Psoas muscle (tissue), 8 donors: Measurements from ENCODE around the gene F7. TPM values are rescaled to one million over a fixed set of nuclear protein-coding genes. Genes with fewer than 3 reads are reported as not detected.

Experiments
- ATAC-seq, 4 donors: fragments of 200-7000 bp; cut with Tn5 transposase; one replicate each; pipeline ENCODE4 v1.9.1; 2020; ENCODE audit warnings: moderate library complexity in 3 of 4, mild to moderate bottlenecking in 2 of 4
- DNase-seq, 2 donors: peaks; one replicate each; pipeline ENCODE4 v3.0.0-alpha.2; 2020
- H3K27ac ChIP-seq: fragments of 200-600 bp; one replicate; pipeline ENCODE4 v1.8.0; 2022
- H3K27me3 ChIP-seq, 3 donors: fragments of 200-600 bp in 1 of 3; one replicate each; pipeline versions ENCODE4 v1.6.1 to v1.8.0; 2013 to 2022; ENCODE audit warnings: low read length in 2 of 3, mild to moderate bottlenecking in 2 of 3, moderate library complexity in 1 of 3; ENCODE audit not compliant: insufficient read depth in 3 of 3
- H3K36me3 ChIP-seq, 2 donors: fragments of 200-600 bp in 1 of 2; one replicate each; pipeline versions ENCODE4 v1.6.1 to v1.8.0; 2013 to 2022; ENCODE audit warnings: low read depth in 1 of 2, mild to moderate bottlenecking in 1 of 2, moderate library complexity in 1 of 2; ENCODE audit not compliant: insufficient read depth in 1 of 2
- H3K4me1 ChIP-seq: fragments of 200-600 bp; one replicate; pipeline ENCODE4 v1.8.0; 2022
- H3K4me3 ChIP-seq: fragments of 200-600 bp; one replicate; pipeline ENCODE4 v1.8.0; 2022; ENCODE audit warnings: mild to moderate bottlenecking
- H3K9me3 ChIP-seq: fragments of 200-600 bp; one replicate; pipeline ENCODE4 v1.8.0; 2022
- WGBS, 3 donors: extraction: QIAGEN DNeasy Blood & Tissue Kit; methylation state at CpG; one replicate each; pipeline versions ENCODE4 v1.1.6 to v1.1.7; 2013; 5-methylcytosine and 5-hydroxymethylcytosine counted together
- intact Hi-C, 2 donors: fragments of 100-400 bp; cut with DNase I; formaldehyde crosslinking; loops; one replicate each; pipeline versions ENCODE4 v1.11.0 to v1.14.2; 2022
- polyA plus RNA-seq, 3 donors: library from polyadenylated mRNA; stranded (reverse); fragments of 200-250 nt; gene quantifications; one replicate each; pipeline ENCODE4 v1.2.3, GENCODE V29; 2013
- total RNA-seq, 4 donors: library from RNA; stranded (reverse); fragmentation: NEBNext Ultra II Directional in 2 of 4; extraction: Animal tissue kit (Norgen Biotek cat#: 25700) in 2 of 4; gene quantifications; one replicate each; pipeline versions ENCODE4 v1.2.1 to v1.2.4, GENCODE V29; 2021 to 2023
- TF ChIP-seq, protein P1 (sequence below): fragments of 200-600 bp; IDR thresholded peaks from one replicate; pipeline ENCODE4 v1.8.0; 2022; ENCODE audit warnings: antibody characterized with exemption
- donor health status: healthy with polysubstance abuse.
- donor health status: DM: no; HTN: no; CAD: no; lungs with moderate emphysema.
- donor health status: Bipolar disorder and iron deficiency.
- donor health status: healthy.
- donor health status: DM: yes; HTN: yes; CAD: no.
- donor health status: DM: no; HTN: no; CAD: no.
- donor health status: DM: no; HTN: no; CAD: no.
- donor health status: DM: yes; HTN: yes; CAD: no.

Gene F7
- total and polyA plus RNA-seq, 7 donors, result 0.08 to 0.20 (median 0.10) TPM; not detected in 4

GRCh38 chr13:113074401-113074800 lies 31.2 kb upstream of the F7 start:
- no peak for ATAC-seq
- DNase-seq, result peak; percentile 9 to 32
- peaks cover 0 to 13% (median 5%) of the 10 kb centered on the region in 3 donors for H3K27me3 ChIP-seq
- no peak overlapping the region for H3K4me3 ChIP-seq
- WGBS, 3 donors, result 88 to 91% (median 90%) methylated on average over 17 to 18 of the region's 18 CpGs
- H3K9me3 ChIP-seq, result no peaks in the 10 kb centered on the region
- H3K27ac ChIP-seq, result no peak overlapping the region
- intact Hi-C loops, result no loop called here
- TF ChIP-seq, protein P1, sequence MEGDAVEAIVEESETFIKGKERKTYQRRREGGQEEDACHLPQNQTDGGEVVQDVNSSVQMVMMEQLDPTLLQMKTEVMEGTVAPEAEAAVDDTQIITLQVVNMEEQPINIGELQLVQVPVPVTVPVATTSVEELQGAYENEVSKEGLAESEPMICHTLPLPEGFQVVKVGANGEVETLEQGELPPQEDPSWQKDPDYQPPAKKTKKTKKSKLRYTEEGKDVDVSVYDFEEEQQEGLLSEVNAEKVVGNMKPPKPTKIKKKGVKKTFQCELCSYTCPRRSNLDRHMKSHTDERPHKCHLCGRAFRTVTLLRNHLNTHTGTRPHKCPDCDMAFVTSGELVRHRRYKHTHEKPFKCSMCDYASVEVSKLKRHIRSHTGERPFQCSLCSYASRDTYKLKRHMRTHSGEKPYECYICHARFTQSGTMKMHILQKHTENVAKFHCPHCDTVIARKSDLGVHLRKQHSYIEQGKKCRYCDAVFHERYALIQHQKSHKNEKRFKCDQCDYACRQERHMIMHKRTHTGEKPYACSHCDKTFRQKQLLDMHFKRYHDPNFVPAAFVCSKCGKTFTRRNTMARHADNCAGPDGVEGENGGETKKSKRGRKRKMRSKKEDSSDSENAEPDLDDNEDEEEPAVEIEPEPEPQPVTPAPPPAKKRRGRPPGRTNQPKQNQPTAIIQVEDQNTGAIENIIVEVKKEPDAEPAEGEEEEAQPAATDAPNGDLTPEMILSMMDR, result no peak
- peaks cover 0 to 18% of the 10 kb centered on the region in 2 donors for H3K36me3 ChIP-seq
- H3K4me1 ChIP-seq, result no peaks in the 10 kb centered on the region

GRCh38 chr13:113074876-113075275 lies 30.7 kb upstream of the F7 start:
- H3K36me3 ChIP-seq, result peaks cover 0 to 18% of the 10 kb centered on the region in 2 donors
- DNase-seq (peak; percentile 4 to 40), ATAC-seq (no peak)
- H3K4me1 ChIP-seq, result no peaks in the 10 kb centered on the region
- no peak overlapping the region for H3K4me3 ChIP-seq
- intact Hi-C loops, result no loop called here
- TF ChIP-seq, protein P1, result no peak
- H3K9me3 ChIP-seq, result no peaks in the 10 kb centered on the region
- no peak overlapping the region for H3K27ac ChIP-seq
- WGBS, 3 donors, result 94 to 96% (median 94%) methylated on average over 22 of the region's 22 CpGs
- H3K27me3 ChIP-seq, result peaks cover 0 to 15% (median 7%) of the 10 kb centered on the region in 3 donors

DNA sequence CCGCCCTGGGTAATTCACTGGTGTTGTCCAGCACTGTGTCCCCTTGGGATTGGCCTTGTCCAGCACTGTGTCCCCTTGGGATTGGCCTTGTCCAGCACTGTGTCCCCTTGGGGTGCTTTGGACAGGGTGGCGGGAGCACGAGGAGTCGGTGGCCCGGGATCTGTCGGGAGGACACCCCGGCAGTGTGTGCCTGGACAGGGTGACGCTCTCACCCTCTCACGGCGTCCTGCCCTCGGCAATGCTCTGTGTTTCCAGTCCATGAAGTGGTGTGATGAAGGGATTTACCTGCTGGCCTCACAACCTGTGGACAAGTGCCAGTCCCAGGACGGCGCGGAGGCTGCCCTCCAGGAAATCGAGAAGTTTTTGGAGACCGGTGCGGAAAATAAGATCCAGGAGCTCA lies 29.9 kb upstream of the F7 start:
- no peaks in the 10 kb centered on the region for H3K9me3 ChIP-seq
- H3K27me3 ChIP-seq, result peaks cover 0 to 20% (median 7%) of the 10 kb centered on the region in 3 donors
- ATAC-seq (no peak), DNase-seq (peak in 1 of 2 donors; percentile 31)
- intact Hi-C loops, result no loop called here
- TF ChIP-seq, protein P1, result no peak
- H3K36me3 ChIP-seq, result peaks cover 0 to 18% of the 10 kb centered on the region in 2 donors
- H3K4me3 ChIP-seq, result no peak overlapping the region
- H3K4me1 ChIP-seq, result no peaks in the 10 kb centered on the region
- no peak overlapping the region for H3K27ac ChIP-seq
- WGBS, 3 donors, result 94 to 96% (median 96%) methylated on average over 17 of the region's 17 CpGs

GRCh38 chr13:113076681-113077401 lies 28.8 kb upstream of the F7 start:
- Histone ChIP-seq H3K36me3 (peaks cover 0 to 18% of the 10 kb centered on the region in 2 donors), H3K27me3 (peaks cover 0 to 23% (median 7%) of the 10 kb centered on the region in 3 donors), H3K4me1 (no peaks in the 10 kb centered on the region), H3K4me3 (no peak overlapping the region), H3K27ac (no peak overlapping the region), H3K9me3 (no peaks in the 10 kb centered on the region)
- intact Hi-C loops, result no loop called here
- WGBS, 3 donors, result 93 to 96% (median 93%) methylated on average over 39 of the region's 39 CpGs
- DNase-seq (peak in 1 of 2 donors; percentile 38), ATAC-seq (no peak)
- TF ChIP-seq, protein P1, result no peak
